Measurements from ENCODE around the gene SPTB.

DNA sequence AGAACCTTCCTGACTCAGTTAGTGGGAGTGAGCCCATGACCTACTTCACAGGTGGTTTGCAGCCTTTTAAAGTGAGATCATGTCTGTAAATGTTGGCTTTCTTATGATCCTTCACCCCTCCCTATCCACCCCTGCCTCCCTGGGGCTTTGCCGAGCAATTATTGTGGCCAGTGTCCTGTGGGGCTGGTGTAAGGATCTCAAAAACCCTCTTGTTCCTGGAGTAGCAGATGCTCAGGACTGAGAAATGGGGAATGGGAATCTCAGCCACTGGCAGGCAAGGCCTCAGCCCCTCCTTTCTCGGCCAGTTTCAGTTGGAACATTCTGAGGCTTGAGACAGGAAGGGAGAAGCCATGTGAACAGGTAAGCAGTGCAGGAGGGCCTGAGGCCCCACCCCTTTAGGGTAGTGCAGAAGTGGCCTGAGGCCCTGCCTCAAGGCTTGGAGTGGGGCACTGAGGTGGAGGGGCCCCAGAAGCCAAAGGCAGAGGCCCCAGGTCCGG, 121.6 kb downstream of the SPTB start:
- TF ChIP-seq POLR2A (IDR thresholded peaks at IDR 0.05), result no peak
- TF ChIP-seq, protein P1, sequence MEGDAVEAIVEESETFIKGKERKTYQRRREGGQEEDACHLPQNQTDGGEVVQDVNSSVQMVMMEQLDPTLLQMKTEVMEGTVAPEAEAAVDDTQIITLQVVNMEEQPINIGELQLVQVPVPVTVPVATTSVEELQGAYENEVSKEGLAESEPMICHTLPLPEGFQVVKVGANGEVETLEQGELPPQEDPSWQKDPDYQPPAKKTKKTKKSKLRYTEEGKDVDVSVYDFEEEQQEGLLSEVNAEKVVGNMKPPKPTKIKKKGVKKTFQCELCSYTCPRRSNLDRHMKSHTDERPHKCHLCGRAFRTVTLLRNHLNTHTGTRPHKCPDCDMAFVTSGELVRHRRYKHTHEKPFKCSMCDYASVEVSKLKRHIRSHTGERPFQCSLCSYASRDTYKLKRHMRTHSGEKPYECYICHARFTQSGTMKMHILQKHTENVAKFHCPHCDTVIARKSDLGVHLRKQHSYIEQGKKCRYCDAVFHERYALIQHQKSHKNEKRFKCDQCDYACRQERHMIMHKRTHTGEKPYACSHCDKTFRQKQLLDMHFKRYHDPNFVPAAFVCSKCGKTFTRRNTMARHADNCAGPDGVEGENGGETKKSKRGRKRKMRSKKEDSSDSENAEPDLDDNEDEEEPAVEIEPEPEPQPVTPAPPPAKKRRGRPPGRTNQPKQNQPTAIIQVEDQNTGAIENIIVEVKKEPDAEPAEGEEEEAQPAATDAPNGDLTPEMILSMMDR (IDR thresholded peaks at IDR 0.05), result no peak
- no peak for TF ChIP-seq POLR2AphosphoS5 (IDR thresholded peaks at IDR 0.05; ENCODE audit: insufficient read depth in 1 of 2, low read depth in 1 of 2)
